22Rv1 (cell line): ENCODE results near the gene UGT1A6.

Source experiments
- H3K27ac ChIP-seq: fragments of 450-650 bp; 2 replicates; pipeline ENCODE4 v1.5.1; 2017
- CTCF ChIP-seq: fragments of 450-650 bp; IDR thresholded peaks from 2 replicates; pipeline ENCODE4 v1.5.1; 2017; ENCODE audit warnings: mild to moderate bottlenecking
- ZFX ChIP-seq: fragments of 450-650 bp; IDR thresholded peaks from 2 replicates; pipeline ENCODE4 v1.6.1; 2017; ENCODE audit warnings: antibody characterized with exemption, borderline replicate concordance

Gene UGT1A6

GRCh38 chr2:233688341-233688740 lies 4.3 kb upstream of the UGT1A6 start:
- no peak for TF ChIP-seq CTCF
- TF ChIP-seq ZFX: no peak
- H3K27ac ChIP-seq: no peak overlapping the region

GRCh38 chr2:233689031-233689430 lies 3.7 kb upstream of the UGT1A6 start:
- no peak overlapping the region for H3K27ac ChIP-seq
- TF ChIP-seq ZFX: no peak
- TF ChIP-seq CTCF: no peak

- H3K27ac ChIP-seq: no peak overlapping the region
- TF ChIP-seq CTCF (no peak), ZFX (no peak)
Measured at GRCh38 chr2:233689501-233689900, 3.2 kb upstream of the UGT1A6 start.

- no peak overlapping the region for H3K27ac ChIP-seq
- TF ChIP-seq ZFX: no peak
- TF ChIP-seq CTCF: no peak
Measured at GRCh38 chr2:233690444-233690843, 2.2 kb upstream of the UGT1A6 start.

DNA sequence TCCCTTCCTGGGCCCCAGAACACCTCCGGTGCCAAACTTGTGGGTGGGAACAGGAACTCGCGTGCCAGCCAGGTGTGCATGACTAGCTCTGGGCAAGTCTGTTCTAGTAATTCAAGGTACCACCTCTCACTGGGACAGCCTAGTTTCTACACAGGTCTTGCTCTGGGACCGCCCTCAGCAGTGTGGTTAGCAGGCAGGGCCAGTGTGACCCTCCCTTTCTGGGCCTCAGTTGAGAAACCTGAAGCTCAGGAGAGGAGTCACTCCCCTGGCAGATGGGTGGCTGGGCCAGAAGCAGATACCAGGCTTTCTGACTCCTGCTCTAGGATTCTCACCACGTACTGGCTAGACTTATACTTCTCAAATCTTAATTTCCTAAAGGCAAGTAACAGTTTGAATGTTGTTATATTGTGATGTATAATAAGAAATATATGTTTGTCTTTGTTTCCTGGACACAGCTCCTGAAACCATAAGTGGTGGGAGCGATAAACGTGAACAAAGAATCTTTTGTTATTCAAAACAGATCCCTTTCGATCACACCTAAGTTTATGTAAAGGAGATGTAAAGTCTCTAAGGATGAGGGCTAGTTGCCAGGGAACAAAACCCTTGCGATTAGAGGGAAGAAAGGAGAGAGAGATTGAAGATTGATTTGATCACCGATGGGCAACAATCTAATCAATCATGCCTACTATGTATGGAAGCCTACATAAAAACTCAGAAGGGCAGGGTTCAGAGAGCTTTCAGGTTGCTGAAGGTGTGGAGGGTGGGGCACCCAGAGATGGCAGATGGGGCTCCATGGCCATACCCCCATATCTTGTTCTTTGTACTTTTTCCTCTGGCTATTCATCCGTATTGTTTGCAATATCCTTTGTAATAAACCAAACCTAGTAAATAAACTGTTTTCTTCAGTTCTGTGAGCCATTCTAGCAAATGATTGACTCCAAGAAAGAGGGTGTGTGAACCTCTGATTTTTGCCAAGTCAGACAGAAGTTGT lies 952 bp upstream of the UGT1A6 start:
- no peak overlapping the region for H3K27ac ChIP-seq
- no peak for TF ChIP-seq ZFX

- no peak for TF ChIP-seq CTCF
- TF ChIP-seq ZFX: no peak
- H3K27ac ChIP-seq: no peak overlapping the region
Measured at GRCh38 chr2:233693963-233694362, 1.3 kb downstream of the UGT1A6 start.

- no peak overlapping the region for H3K27ac ChIP-seq
- TF ChIP-seq ZFX (no peak), CTCF (no peak)
Measured at GRCh38 chr2:233698740-233699139, 6.0 kb downstream of the UGT1A6 start.
